HG02885 (cell line): ENCODE results near the gene IGSF9B.
A peak's percentile ranks its signal among the peaks of the same experiment; 100 is the strongest.

Source experiments
- ATAC-seq: cut with Tn5 transposase; IDR thresholded peaks from one replicate; pipeline ENCODE4 v1.9.1; 2021; ENCODE audit warnings: mild to moderate bottlenecking; ENCODE audit not compliant: unreplicated experiment, poor library complexity

Gene IGSF9B

GRCh38 chr11:133955945-133956421, 785 bp downstream of the IGSF9B start:
- no peak for ATAC-seq

- ATAC-seq, result no peak
These were observed 1.5 kb downstream of the IGSF9B start for GRCh38 chr11:133955081-133955891.

GRCh38 chr11:133953999-133954398, 2.8 kb downstream of the IGSF9B start:
- ATAC-seq, result no peak

GRCh38 chr11:133953547-133953946, 3.2 kb downstream of the IGSF9B start:
- ATAC-seq, result no peak

GRCh38 chr11:133952199-133953190, 4.3 kb downstream of the IGSF9B start:
- no peak for ATAC-seq

- ATAC-seq, result no peak
These were observed 5.2 kb downstream of the IGSF9B start for GRCh38 chr11:133951327-133952198.

- no peak for ATAC-seq
These were observed 5.9 kb downstream of the IGSF9B start for GRCh38 chr11:133950874-133951326.

GRCh38 chr11:133950421-133950820, 6.3 kb downstream of the IGSF9B start:
- no peak for ATAC-seq

GRCh38 chr11:133949129-133949528, 7.6 kb downstream of the IGSF9B start:
- ATAC-seq, result no peak

- no peak for ATAC-seq
These were observed 8.1 kb downstream of the IGSF9B start for GRCh38 chr11:133948711-133949110.

- ATAC-seq, result peak; percentile 70
These were observed 9.4 kb downstream of the IGSF9B start for GRCh38 chr11:133947321-133947756.

- ATAC-seq, result peak; percentile 16
These were observed 10.0 kb downstream of the IGSF9B start for GRCh38 chr11:133946541-133947318.

- no peak for ATAC-seq
These were observed 10.7 kb downstream of the IGSF9B start for GRCh38 chr11:133946051-133946450.

GRCh38 chr11:133945087-133945974, 11.4 kb downstream of the IGSF9B start:
- no peak for ATAC-seq

GRCh38 chr11:133943950-133944698, 12.6 kb downstream of the IGSF9B start:
- ATAC-seq, result no peak

GRCh38 chr11:133942577-133942976, 14.2 kb downstream of the IGSF9B start:
- no peak for ATAC-seq

GRCh38 chr11:133941546-133941945, 15.2 kb downstream of the IGSF9B start:
- ATAC-seq, result no peak
